GM18526 (cell line): ENCODE data around the gene GSAP.

Source experiments
- POLR2A ChIP-seq: IDR thresholded peaks from 3 replicates; pipeline ENCODE4 v1.6.1; 2011; ENCODE audit not compliant: insufficient read length; ENCODE audit errors: extremely low read depth

The GSAP gene

GRCh38 chr7:77447616-77448015, 31.5 kb upstream of the GSAP start:
- TF ChIP-seq POLR2A: no peak

- TF ChIP-seq POLR2A: no peak
These were observed 28.0 kb upstream of the GSAP start for GRCh38 chr7:77444123-77444522.

GRCh38 chr7:77443042-77443441, 26.9 kb upstream of the GSAP start:
- no peak for TF ChIP-seq POLR2A

GRCh38 chr7:77442636-77443035, 26.5 kb upstream of the GSAP start:
- no peak for TF ChIP-seq POLR2A

- TF ChIP-seq POLR2A: no peak
These were observed 24.9 kb upstream of the GSAP start for GRCh38 chr7:77441046-77441445.

GRCh38 chr7:77439572-77439971, 23.4 kb upstream of the GSAP start:
- TF ChIP-seq POLR2A: no peak

GRCh38 chr7:77438131-77438530, 22.0 kb upstream of the GSAP start:
- TF ChIP-seq POLR2A: no peak

- no peak for TF ChIP-seq POLR2A
These were observed 18.6 kb upstream of the GSAP start for GRCh38 chr7:77434570-77435275.

- TF ChIP-seq POLR2A: no peak
These were observed 17.8 kb upstream of the GSAP start for GRCh38 chr7:77433901-77434300.

GRCh38 chr7:77430927-77431326, 14.8 kb upstream of the GSAP start:
- no peak for TF ChIP-seq POLR2A

GRCh38 chr7:77428777-77429231, 12.7 kb upstream of the GSAP start:
- TF ChIP-seq POLR2A: no peak

- TF ChIP-seq POLR2A: no peak
These were observed 12.0 kb upstream of the GSAP start for GRCh38 chr7:77427996-77428603.

- TF ChIP-seq POLR2A: no peak
These were observed 10.4 kb upstream of the GSAP start for GRCh38 chr7:77426521-77427051.

GRCh38 chr7:77426052-77426404, 9.9 kb upstream of the GSAP start:
- no peak for TF ChIP-seq POLR2A

GRCh38 chr7:77425101-77426051, 9.2 kb upstream of the GSAP start:
- no peak for TF ChIP-seq POLR2A

- no peak for TF ChIP-seq POLR2A
These were observed 6.4 kb upstream of the GSAP start for GRCh38 chr7:77422500-77422899.

GRCh38 chr7:77420986-77421672, 5.0 kb upstream of the GSAP start:
- TF ChIP-seq POLR2A: no peak
